A204.1 (cell line): Measurements from ENCODE around the gene SOX10.
A peak's percentile ranks its signal among the peaks of the same experiment; 100 is the strongest.
"Not testable (repeated sequence)": the region's sequence is repeated elsewhere in the genome, so short reads cannot be mapped to it uniquely, and the experiment has no call there.

Experiments used
- FAIRE-seq: peaks from 2 replicates; lab custom pipeline; 2012; peaks lifted over from hg19 to GRCh38; lab: Jason Lieb, UNC

Gene SOX10

GRCh38 chr22:37959231-37959825 lies 25.0 kb downstream of the SOX10 start:
- FAIRE-seq = no peak

- no peak for FAIRE-seq
These were observed 27.1 kb downstream of the SOX10 start for GRCh38 chr22:37957232-37957631.

- FAIRE-seq = not testable (repeated sequence)
These were observed 28.4 kb downstream of the SOX10 start for GRCh38 chr22:37955825-37956397.

GRCh38 chr22:37954686-37955085 lies 29.7 kb downstream of the SOX10 start:
- no peak for FAIRE-seq

- FAIRE-seq = peak; percentile 52
These were observed 30.7 kb downstream of the SOX10 start, which contains the start of the genes C22orf23 and POLR2F for GRCh38 chr22:37953437-37954179. Gene C22orf23 (minus strand): TSS chr22:37953601. CDS start chr22:37953149, 452 bp downstream. Gene POLR2F (plus strand): TSS chr22:37953699. CDS start chr22:37953788, 89 bp downstream.

- no peak for FAIRE-seq
These were observed 31.3 kb downstream of the SOX10 start for GRCh38 chr22:37953062-37953436.

- not testable (repeated sequence) for FAIRE-seq
These were observed 31.7 kb downstream of the SOX10 start for GRCh38 chr22:37952629-37953028.

GRCh38 chr22:37951305-37951704 lies 33.0 kb downstream of the SOX10 start:
- FAIRE-seq = no peak

- FAIRE-seq = not testable (repeated sequence)
These were observed 37.1 kb downstream of the SOX10 start for GRCh38 chr22:37947142-37947795.

- not testable (repeated sequence) for FAIRE-seq
These were observed 39.9 kb downstream of the SOX10 start for GRCh38 chr22:37944423-37944822.

- no peak for FAIRE-seq
These were observed 40.5 kb downstream of the SOX10 start for GRCh38 chr22:37943825-37944198.

GRCh38 chr22:37943136-37943824 lies 41.1 kb downstream of the SOX10 start:
- FAIRE-seq = no peak

- no peak for FAIRE-seq
These were observed 42.2 kb downstream of the SOX10 start for GRCh38 chr22:37942133-37942532.

- FAIRE-seq = no peak
These were observed 43.5 kb downstream of the SOX10 start for GRCh38 chr22:37940698-37941376.

- peak; percentile 77 for FAIRE-seq
These were observed 50.5 kb downstream of the SOX10 start for GRCh38 chr22:37933711-37934376.

GRCh38 chr22:37932821-37933578 lies 51.4 kb downstream of the SOX10 start:
- no peak for FAIRE-seq

GRCh38 chr22:37932401-37932800 lies 52.0 kb downstream of the SOX10 start:
- FAIRE-seq = no peak

- no peak for FAIRE-seq
These were observed 52.4 kb downstream of the SOX10 start for GRCh38 chr22:37931893-37932389.

- no peak for FAIRE-seq
These were observed 53.4 kb downstream of the SOX10 start for GRCh38 chr22:37930952-37931440.
